Hematopoietic multipotent progenitor cell treated with erythropoietin and hydrocortisone succinate and interleukin-3 and kit ligand, for 8 days (in vitro differentiated cells): Measurements from ENCODE around the gene STX10.

ENCODE experiments used
- DNase-seq: peaks from one replicate; pipeline ENCODE4 v3.0.0-alpha.2; 2015

STX10 gene

GRCh38 chr19:13118424-13119193 is 31.6 kb downstream of the STX10 start:
- DNase-seq: peak; percentile 64

DNA sequence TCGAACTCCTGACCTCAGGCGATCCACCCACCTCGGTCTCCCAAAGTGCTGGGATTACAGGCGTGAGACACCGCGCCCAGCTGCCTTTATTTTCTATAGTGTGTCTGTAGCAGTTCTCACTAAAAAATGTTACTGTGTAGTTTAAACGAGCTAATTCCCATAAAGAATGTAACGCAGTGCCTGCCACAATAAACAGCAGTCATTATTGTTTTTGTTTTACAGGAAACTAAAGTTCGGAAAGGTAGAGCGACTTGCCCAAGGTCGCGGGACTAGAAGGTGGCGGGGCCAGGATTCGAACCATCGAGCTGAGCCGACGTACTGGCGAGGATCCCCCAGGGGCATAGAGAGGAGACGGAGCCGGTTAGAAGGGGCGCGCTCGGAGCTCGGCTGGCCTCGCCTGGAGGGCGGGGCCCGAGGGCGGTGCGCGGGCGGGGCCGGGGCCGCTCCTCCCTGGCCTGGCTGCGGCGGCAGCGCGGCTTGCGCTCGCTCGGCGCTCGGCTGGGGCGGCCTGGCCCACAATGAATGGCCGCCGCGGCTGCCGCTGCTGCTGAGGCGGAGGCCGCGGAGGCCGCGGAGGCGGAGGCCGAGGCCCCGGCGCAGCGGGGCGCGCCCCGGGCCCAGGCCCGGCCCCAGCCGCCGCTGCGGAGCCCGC is 32.3 kb downstream of the STX10 start, which contains the start of gene NACC1:
NACC1 (plus strand) TSS at position 493 of the 652 bp plus-strand sequence. CDS start 16,944 bp downstream, outside the sequence.
- peak; percentile 86 for DNase-seq

DNA sequence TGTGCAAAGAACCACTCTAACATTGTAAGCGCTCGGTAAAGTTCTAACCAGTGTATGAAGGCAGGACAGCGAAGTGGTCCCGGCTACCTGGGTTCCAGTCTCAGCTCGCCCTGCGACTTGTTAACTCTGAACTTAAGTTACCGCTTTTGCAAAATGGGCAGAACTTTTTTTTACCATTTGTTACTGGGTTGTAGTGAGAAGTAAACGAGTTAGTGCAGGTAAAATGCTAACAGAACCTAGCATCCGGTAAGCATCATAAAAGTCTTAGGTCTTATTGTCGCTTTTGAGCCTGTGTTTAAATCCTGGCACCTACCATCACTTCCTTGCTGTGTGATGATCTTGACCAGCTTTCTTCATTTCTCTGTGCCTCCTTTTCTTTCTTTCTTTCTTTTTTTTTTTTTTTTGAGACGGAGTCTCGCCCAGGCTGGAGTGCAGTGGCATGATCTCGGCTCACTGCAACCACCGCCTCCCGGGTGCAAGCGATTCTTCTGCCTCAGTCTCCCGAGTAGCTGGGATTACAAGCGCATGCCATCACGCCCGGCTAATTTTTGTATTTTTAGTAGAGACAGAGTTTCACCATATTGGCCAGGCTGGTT is 32.9 kb downstream of the STX10 start:
- DNase-seq: no peak

DNA sequence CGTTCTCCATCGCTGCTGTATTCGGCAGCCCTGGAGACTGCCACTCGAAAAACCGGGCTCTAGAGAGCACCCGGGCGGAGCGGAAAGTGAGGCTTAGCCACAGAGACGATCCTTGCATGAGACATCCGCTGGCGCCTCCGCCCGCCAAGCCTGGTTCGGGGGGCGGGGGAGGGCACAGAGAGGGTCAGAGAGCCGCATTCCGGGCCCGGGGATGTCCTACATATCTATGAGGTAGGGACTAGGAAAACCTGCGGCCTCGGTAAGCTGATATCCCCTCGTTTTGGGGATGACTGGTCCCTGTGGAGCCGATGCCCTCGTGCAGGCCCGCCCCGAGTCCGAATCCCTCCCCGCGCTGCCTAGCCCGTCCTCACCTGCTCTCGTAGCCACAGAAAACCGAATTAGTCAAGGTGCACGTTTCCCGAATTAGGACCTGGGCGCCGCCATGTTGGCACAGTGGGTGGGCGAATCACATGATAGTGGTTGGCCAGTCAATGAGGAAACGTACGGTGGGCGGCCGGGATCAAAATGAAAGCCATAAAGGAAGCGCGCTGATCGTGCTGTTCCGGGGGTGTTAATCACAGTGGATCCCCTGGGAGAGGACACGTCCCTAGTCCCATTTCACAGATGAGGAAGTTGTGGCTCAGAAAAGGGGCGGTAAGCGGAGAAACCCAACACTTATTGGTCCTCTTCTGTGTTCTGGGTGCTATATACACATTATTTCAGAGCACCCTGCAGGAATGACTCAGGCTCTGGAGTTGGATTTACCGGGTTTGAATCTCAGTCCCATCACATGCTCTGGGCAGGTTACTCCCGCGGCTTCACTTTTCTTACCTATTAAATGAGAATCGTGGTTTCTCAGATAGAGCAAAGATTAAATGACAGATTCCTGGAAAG is 33.6 kb downstream of the STX10 start, which contains the start of gene TRMT1:
TRMT1 (minus strand) TSS at position 459 of the 894 bp plus-strand sequence; CDS start at position 118, 341 bp downstream.
- DNase-seq: peak; percentile 94

DNA sequence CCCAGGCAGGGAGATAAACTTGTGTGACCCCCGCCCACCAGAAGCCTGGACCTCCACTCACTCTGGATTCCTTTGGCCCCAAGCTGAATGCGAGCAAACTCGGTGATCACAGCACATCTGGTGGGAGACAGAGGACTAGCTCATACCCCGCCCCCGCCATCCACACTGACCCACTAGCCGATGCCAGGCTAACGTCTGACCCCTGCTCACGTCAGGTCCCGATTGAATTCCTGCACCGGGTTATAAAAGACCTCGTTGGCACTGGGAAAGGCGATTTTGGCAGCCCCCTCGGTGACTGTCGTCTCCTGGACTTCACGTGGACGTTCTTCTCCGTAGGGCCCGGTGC is 34.3 kb downstream of the STX10 start:
- no peak for DNase-seq

GRCh38 chr19:13112555-13112954 is 37.6 kb downstream of the STX10 start:
- no peak for DNase-seq

- no peak for DNase-seq
Measured at GRCh38 chr19:13110099-13110610, 40.0 kb downstream of the STX10 start.

- no peak for DNase-seq
Measured at GRCh38 chr19:13109361-13110098, 40.6 kb downstream of the STX10 start.

GRCh38 chr19:13104848-13105711 is 45.1 kb downstream of the STX10 start:
- peak; percentile 36 for DNase-seq

GRCh38 chr19:13104360-13104847 is 45.8 kb downstream of the STX10 start:
- DNase-seq: peak; percentile 81

GRCh38 chr19:13103581-13104359 is 46.4 kb downstream of the STX10 start:
- peak; percentile 80 for DNase-seq

- DNase-seq: peak; percentile 98
Measured at GRCh38 chr19:13102666-13103580, 47.3 kb downstream of the STX10 start, which contains the start of gene LYL1. Gene LYL1, minus strand, starts transcription at chr19:13102858. Its CDS starts 1,687 bp downstream, at chr19:13101171.

- no peak for DNase-seq
Measured at GRCh38 chr19:13102416-13102665, 47.8 kb downstream of the STX10 start.

DNA sequence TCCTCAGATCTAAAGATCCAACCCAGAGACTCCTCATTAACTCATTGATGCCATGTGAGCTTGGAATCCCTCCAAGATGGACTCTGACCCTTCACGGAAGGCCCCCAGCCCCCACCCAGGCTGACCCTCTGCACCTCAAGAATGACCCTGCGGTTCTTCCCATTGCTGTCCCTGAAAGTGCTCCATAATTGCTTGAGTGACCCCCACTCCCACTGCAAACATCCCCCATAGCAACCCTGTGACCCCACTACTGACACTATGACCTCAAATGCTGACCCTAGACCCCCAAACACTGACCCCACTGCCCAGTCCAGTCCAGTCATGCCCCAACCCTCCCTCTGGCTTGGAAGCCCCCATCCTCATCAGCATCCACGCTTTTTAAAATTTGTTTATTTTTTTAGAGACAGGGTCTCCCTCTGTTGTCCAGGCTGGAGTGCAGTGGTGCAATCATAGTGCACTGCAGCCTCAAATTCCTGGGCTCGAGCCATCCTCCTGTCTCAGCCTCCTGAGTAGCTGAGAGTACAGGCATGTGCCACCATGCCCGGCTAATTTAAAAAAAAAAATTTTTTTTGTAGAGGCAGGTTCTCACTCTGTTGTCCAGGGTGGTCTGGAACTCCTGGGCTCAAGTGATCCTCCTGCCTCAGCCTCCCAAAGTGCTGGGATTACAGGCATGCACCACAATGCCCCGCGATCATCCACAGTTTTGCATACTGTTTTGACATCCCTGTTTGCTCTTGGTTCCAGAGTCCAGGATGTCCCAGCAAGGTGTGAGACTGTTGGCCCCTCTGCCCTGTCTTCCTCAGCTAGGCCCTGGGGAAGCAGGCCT is 48.4 kb downstream of the STX10 start:
- peak; percentile 26 for DNase-seq

- peak; percentile 67 for DNase-seq
Measured at GRCh38 chr19:13100841-13101589, 49.2 kb downstream of the STX10 start.

DNA sequence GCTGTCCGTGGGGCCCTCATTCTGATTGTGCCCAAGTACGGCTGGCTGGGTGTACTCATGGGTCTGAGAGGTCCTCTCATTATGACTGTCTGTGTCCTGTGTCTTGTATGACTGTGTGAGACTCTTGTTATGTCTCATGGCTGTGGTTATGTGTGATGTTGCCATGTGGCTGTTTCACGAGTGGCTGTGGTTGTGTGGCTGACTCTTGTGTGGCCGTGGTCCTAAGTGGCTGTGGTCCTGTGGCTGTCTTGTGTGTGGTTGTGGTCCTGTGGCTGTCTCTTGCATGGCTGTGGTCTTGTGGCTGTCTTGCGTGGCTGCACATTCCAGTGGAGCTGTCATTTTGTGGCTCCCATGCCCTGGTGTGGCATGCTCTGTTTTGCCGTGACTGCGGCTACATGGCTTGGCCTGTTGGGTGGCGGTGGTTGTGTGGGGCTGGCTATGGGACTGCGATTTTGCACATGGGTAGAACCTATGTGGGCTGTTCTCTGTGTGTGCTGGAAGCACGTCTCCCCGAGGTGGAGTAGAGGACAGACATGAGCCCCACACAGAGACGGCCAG is 50.1 kb downstream of the STX10 start:
- DNase-seq: peak; percentile 59
